Endodermal cell (in vitro differentiated cells): ENCODE results near the gene IKZF2. TPM values are rescaled to one million over a fixed set of nuclear protein-coding genes. Genes with fewer than 3 reads are reported as not detected.
"Not testable (repeated sequence)": the region's sequence is repeated elsewhere in the genome, so short reads cannot be mapped to it uniquely, and the experiment has no call there.

ENCODE experiments used
- DNase-seq: peaks from one replicate; pipeline ENCODE4 v3.0.0-alpha.2; 2017
- H3K27ac ChIP-seq: 2 replicates; pipeline ENCODE4 v1.5.1; 2013; ENCODE audit warnings: mild to moderate bottlenecking, low read depth, low read length, moderate library complexity
- H3K27me3 ChIP-seq: 2 replicates; pipeline ENCODE4 v1.6.1; 2013; ENCODE audit warnings: mild to moderate bottlenecking, low read length, moderate library complexity; ENCODE audit not compliant: insufficient read depth, control insufficient read depth, poor library complexity, severe bottlenecking
- H3K36me3 ChIP-seq: 2 replicates; pipeline ENCODE4 v1.7.0; 2013; ENCODE audit warnings: mild to moderate bottlenecking, low read length, moderate library complexity; ENCODE audit not compliant: control insufficient read depth, insufficient read depth
- H3K4me1 ChIP-seq: one replicate; pipeline ENCODE4 v1.7.0; 2013; ENCODE audit warnings: low read length; ENCODE audit not compliant: control insufficient read depth, insufficient read depth
- H3K4me3 ChIP-seq: 2 replicates; pipeline ENCODE4 v1.5.1; 2013; ENCODE audit warnings: mild to moderate bottlenecking, low read length, moderate library complexity
- H3K9ac ChIP-seq: 2 replicates; pipeline ENCODE4 v1.6.1; 2013; ENCODE audit warnings: mild to moderate bottlenecking, low read length, moderate library complexity; ENCODE audit not compliant: poor library complexity, severe bottlenecking; ENCODE audit errors: extremely low read depth
- H3K9me3 ChIP-seq: 2 replicates; pipeline ENCODE4 v1.6.1; 2013; ENCODE audit warnings: mild to moderate bottlenecking, low read length, moderate library complexity; ENCODE audit not compliant: control insufficient read depth
- H3K27ac Mint-ChIP-seq: 2 replicates; pipeline ENCODE4 v1.8.0; 2020; ENCODE audit warnings: mixed read lengths
- H3K27me3 Mint-ChIP-seq: 2 replicates; pipeline ENCODE4 v1.8.0; 2021; ENCODE audit warnings: mild to moderate bottlenecking, mixed read lengths; ENCODE audit not compliant: insufficient read depth
- H3K36me3 Mint-ChIP-seq: 2 replicates; pipeline ENCODE4 v1.8.0; 2020; ENCODE audit warnings: low read depth, mixed read lengths
- H3K4me1 Mint-ChIP-seq: 2 replicates; pipeline ENCODE4 v1.8.0; 2020; ENCODE audit warnings: mixed read lengths
- H3K4me3 Mint-ChIP-seq: 2 replicates; pipeline ENCODE4 v1.8.0; 2020; ENCODE audit warnings: mild to moderate bottlenecking, moderate library complexity, mixed read lengths
- H3K9me3 Mint-ChIP-seq: 2 replicates; pipeline ENCODE4 v1.8.0; 2020; ENCODE audit warnings: mild to moderate bottlenecking, mixed read lengths
- CTCF ChIP-seq: fragments of 200-600 bp; sonication (generic); conservative IDR thresholded peaks from 2 replicates; pipeline ENCODE4 v1.5.0; 2021; ENCODE audit warnings: antibody characterized with exemption, mild to moderate bottlenecking
- WGBS, 2 experiments: methylation state at CpG; one replicate each; pipeline versions ENCODE4 v1.1.5 to v1.1.7; 2013; ENCODE audit warnings: missing lambda C conversion rate in 2 of 2, mixed read lengths in 1 of 2; ENCODE audit not compliant: insufficient coverage in 1 of 2, insufficient read length in 1 of 2; 5-methylcytosine and 5-hydroxymethylcytosine counted together
- total RNA-seq, 2 donors: library from RNA; stranded (reverse); fragmentation: NEBNext Ultra II Directional in 1 of 2; extraction: Animal tissue kit (Norgen Biotek cat#: 25700) in 1 of 2; gene quantifications; 2 replicates in 1 of 2; 3 replicates in 1 of 2; pipeline ENCODE4 v1.2.1, GENCODE V29; 2021

The IKZF2 gene
- total RNA-seq, 2 donors from 2014 or later, result 3.9 to 8.7 TPM

GRCh38 chr2:213022987-213023386, 128.4 kb downstream of the IKZF2 start:
- H3K36me3 Mint-ChIP-seq, result peaks cover 2% of the 10 kb centered on the region
- no peak overlapping the region for H3K9ac ChIP-seq
- H3K4me3 ChIP-seq, result no peak overlapping the region
- TF ChIP-seq CTCF, result no peak
- no peak overlapping the region for H3K27ac Mint-ChIP-seq
- DNase-seq, result no peak
- no peak overlapping the region for H3K27ac ChIP-seq
- WGBS, 2 experiments, result 70 to 76% methylated on average over 2 of the region's 2 CpGs
- H3K36me3 ChIP-seq, result no peaks in the 10 kb centered on the region
- H3K9me3 Mint-ChIP-seq, result no peaks in the 10 kb centered on the region
- no peak overlapping the region for H3K4me3 Mint-ChIP-seq
- H3K9me3 ChIP-seq, result no peaks in the 10 kb centered on the region
- no peaks in the 10 kb centered on the region for H3K4me1 ChIP-seq
- H3K27me3 ChIP-seq, result no peaks in the 10 kb centered on the region
- no peaks in the 10 kb centered on the region for H3K27me3 Mint-ChIP-seq
- H3K4me1 Mint-ChIP-seq, result peaks cover 2% of the 10 kb centered on the region

GRCh38 chr2:213021971-213022899, 129.2 kb downstream of the IKZF2 start:
- no peaks in the 10 kb centered on the region for H3K9me3 Mint-ChIP-seq
- H3K4me1 Mint-ChIP-seq, result peaks cover 2% of the 10 kb centered on the region
- H3K27me3 Mint-ChIP-seq, result no peaks in the 10 kb centered on the region
- H3K36me3 Mint-ChIP-seq, result peaks cover 2% of the 10 kb centered on the region
- no peak overlapping the region for H3K27ac Mint-ChIP-seq
- DNase-seq, result no peak
- WGBS, 2 experiments, result 93 to 100% methylated on average over 3 to 5 of the region's 5 CpGs
- no peak overlapping the region for H3K4me3 Mint-ChIP-seq
- TF ChIP-seq CTCF, result no peak
- H3K9me3 ChIP-seq, result no peaks in the 10 kb centered on the region
- no peaks in the 10 kb centered on the region for H3K4me1 ChIP-seq
- H3K27ac ChIP-seq, result no peak overlapping the region
- no peak overlapping the region for H3K4me3 ChIP-seq
- H3K9ac ChIP-seq, result no peak overlapping the region
- H3K27me3 ChIP-seq, result no peaks in the 10 kb centered on the region
- no peaks in the 10 kb centered on the region for H3K36me3 ChIP-seq

GRCh38 chr2:213020913-213021312, 130.5 kb downstream of the IKZF2 start:
- not testable (repeated sequence) for H3K9me3 Mint-ChIP-seq, H3K36me3 Mint-ChIP-seq, H3K4me1 ChIP-seq, H3K27me3 Mint-ChIP-seq, H3K27ac Mint-ChIP-seq, H3K36me3 ChIP-seq, H3K4me3 ChIP-seq, H3K27ac ChIP-seq, H3K9me3 ChIP-seq, H3K4me1 Mint-ChIP-seq, H3K4me3 Mint-ChIP-seq, DNase-seq, H3K9ac ChIP-seq, H3K27me3 ChIP-seq
- 84 to 93% methylated on average over 3 to 6 of the region's 6 CpGs for WGBS, 2 experiments
